HEK293 (cell line): Measurements from ENCODE around the gene NCOA7.
A peak's percentile ranks its signal among the peaks of the same experiment; 100 is the strongest.
"Not testable (repeated sequence)": the region's sequence is repeated elsewhere in the genome, so short reads cannot be mapped to it uniquely, and the experiment has no call there.

Experiments used
- CTCF ChIA-PET: fragments of 350-600 bp; formaldehyde crosslinking; extraction: SDS; loops from one replicate; lab custom pipeline; 2021; ENCODE audit warnings: antibody characterized with exemption; lab: Yijun Ruan, JAX
- POLR2A ChIA-PET: fragments of 300-600 bp; formaldehyde crosslinking; extraction: SDS; loops from one replicate; lab custom pipeline; 2020; ENCODE audit warnings: antibody characterized with exemption, inconsistent platforms; lab: Yijun Ruan, JAX
- H3K27ac ChIP-seq: fragments of 200-500 bp; sonication (Bioruptor generic); 2 replicates; pipeline ENCODE4 v1.5.1; 2014; ENCODE audit warnings: low read depth, low read length, control low read depth, inconsistent platforms; ENCODE audit errors: extremely low read depth
- H3K36me3 ChIP-seq, 2 experiments: fragments of 200-500 bp in 1 of 2; sonication (Bioruptor generic) in 1 of 2; 1 replicate in 1 of 2; 2 replicates in 1 of 2; pipeline ENCODE4 v1.5.1; 2014 to 2017; ENCODE audit warnings: inconsistent platforms in 2 of 2, low read length in 2 of 2; ENCODE audit not compliant: control insufficient read depth in 2 of 2, insufficient read depth in 1 of 2
- H3K4me1 ChIP-seq: fragments of 200-500 bp; sonication (Bioruptor generic); 2 replicates; pipeline ENCODE4 v1.5.1; 2014; ENCODE audit warnings: mild to moderate bottlenecking, low read length, inconsistent platforms; ENCODE audit not compliant: control insufficient read depth, insufficient read depth
- H3K4me3 ChIP-seq: 2 replicates; pipeline ENCODE4 v1.5.1; 2011; ENCODE audit warnings: low read depth, mild to moderate bottlenecking, control low read depth, low read length, moderate library complexity
- H3K9me3 ChIP-seq: fragments of 200-500 bp; sonication (Bioruptor generic); 2 replicates; pipeline ENCODE4 v1.5.1; 2014; ENCODE audit warnings: low read depth, low read length, inconsistent platforms; ENCODE audit not compliant: control insufficient read depth, insufficient read depth
- ATF2 ChIP-seq: fragments of 450-650 bp; formaldehyde crosslinking; IDR thresholded peaks from 2 replicates; pipeline ENCODE4 v1.5.1; 2016; ENCODE audit warnings: missing biosample characterization, missing genetic modification characterization, low read depth
- KLF8 ChIP-seq: fragments of 450-650 bp; formaldehyde crosslinking; IDR thresholded peaks from 2 replicates; pipeline ENCODE4 v1.5.1; 2016; ENCODE audit warnings: missing biosample characterization, missing genetic modification characterization
- SCRT2 ChIP-seq: fragments of 450-650 bp; formaldehyde crosslinking; IDR thresholded peaks from 2 replicates; pipeline ENCODE4 v1.5.1; 2016; ENCODE audit warnings: missing biosample characterization, missing genetic modification characterization
- SP7 ChIP-seq: fragments of 450-650 bp; formaldehyde crosslinking; IDR thresholded peaks from 2 replicates; pipeline ENCODE4 v1.5.1; 2016; ENCODE audit warnings: missing biosample characterization, missing genetic modification characterization
- TCF7L2 ChIP-seq: IDR thresholded peaks from 2 replicates; pipeline ENCODE4 v1.6.1; 2011; ENCODE audit warnings: low read depth, mild to moderate bottlenecking, inconsistent platforms, low read length, moderate library complexity, borderline replicate concordance
- TSHZ1 ChIP-seq: fragments of 450-650 bp; formaldehyde crosslinking; IDR thresholded peaks from 2 replicates; pipeline ENCODE4 v1.5.1; 2016; ENCODE audit warnings: missing biosample characterization, missing genetic modification characterization, borderline replicate concordance
- ZBTB20 ChIP-seq: fragments of 450-650 bp; formaldehyde crosslinking; IDR thresholded peaks from 2 replicates; pipeline ENCODE4 v1.5.1; 2016; ENCODE audit warnings: missing biosample characterization, missing genetic modification characterization
- ZBTB21 ChIP-seq: fragments of 450-650 bp; formaldehyde crosslinking; IDR thresholded peaks from 2 replicates; pipeline ENCODE4 v1.5.1; 2017; ENCODE audit warnings: missing biosample characterization, missing genetic modification characterization
- ZEB2 ChIP-seq: fragments of 450-650 bp; formaldehyde crosslinking; IDR thresholded peaks from 2 replicates; pipeline ENCODE4 v1.5.1; 2016; ENCODE audit warnings: missing biosample characterization, missing genetic modification characterization
- ZNF121 ChIP-seq: fragments of 450-650 bp; formaldehyde crosslinking; IDR thresholded peaks from 2 replicates; pipeline ENCODE4 v1.5.1; 2016; ENCODE audit warnings: missing biosample characterization, missing genetic modification characterization
- ZNF211 ChIP-seq: fragments of 450-650 bp; formaldehyde crosslinking; IDR thresholded peaks from 2 replicates; pipeline ENCODE4 v1.5.1; 2016; ENCODE audit warnings: low read depth, missing biosample characterization, missing genetic modification characterization
- ZNF37A ChIP-seq: fragments of 450-650 bp; IDR thresholded peaks from 2 replicates; pipeline ENCODE4 v1.5.1; 2018; ENCODE audit warnings: missing biosample characterization, missing genetic modification characterization
- ZNF404 ChIP-seq: fragments of 450-650 bp; formaldehyde crosslinking; IDR thresholded peaks from 2 replicates; pipeline ENCODE4 v1.5.1; 2017; ENCODE audit warnings: missing biosample characterization, missing genetic modification characterization
- ZNF423 ChIP-seq: fragments of 450-650 bp; formaldehyde crosslinking; IDR thresholded peaks from 2 replicates; pipeline ENCODE4 v1.5.1; 2016; ENCODE audit warnings: missing biosample characterization, missing genetic modification characterization
- ZNF560 ChIP-seq: fragments of 450-650 bp; formaldehyde crosslinking; IDR thresholded peaks from 2 replicates; pipeline ENCODE4 v1.5.1; 2017; ENCODE audit warnings: missing biosample characterization, missing genetic modification characterization, borderline replicate concordance
- ZNF580 ChIP-seq: fragments of 450-650 bp; formaldehyde crosslinking; IDR thresholded peaks from 2 replicates; pipeline ENCODE4 v1.5.1; 2016; ENCODE audit warnings: missing biosample characterization, missing genetic modification characterization
- ZNF629 ChIP-seq: fragments of 450-650 bp; formaldehyde crosslinking; IDR thresholded peaks from 2 replicates; pipeline ENCODE4 v1.5.1; 2017; ENCODE audit warnings: missing biosample characterization, missing genetic modification characterization
- ZNF645 ChIP-seq: fragments of 450-650 bp; formaldehyde crosslinking; IDR thresholded peaks from 2 replicates; pipeline ENCODE4; 2016; ENCODE audit warnings: missing biosample characterization, missing genetic modification characterization
- ZNF654 ChIP-seq: fragments of 450-650 bp; formaldehyde crosslinking; IDR thresholded peaks from 2 replicates; pipeline ENCODE4 v1.5.1; 2016; ENCODE audit warnings: low read depth, missing biosample characterization, missing genetic modification characterization
- ZNF660 ChIP-seq: fragments of 450-650 bp; IDR thresholded peaks from 2 replicates; pipeline ENCODE4 v1.5.1; 2018; ENCODE audit warnings: missing biosample characterization, mild to moderate bottlenecking, missing genetic modification characterization
- ZNF792 ChIP-seq: fragments of 450-650 bp; formaldehyde crosslinking; IDR thresholded peaks from 2 replicates; pipeline ENCODE4 v1.5.1; 2016; ENCODE audit warnings: missing biosample characterization, missing genetic modification characterization

Gene NCOA7

GRCh38 chr6:125972478-125972877, 181.7 kb downstream of the NCOA7 start:
- H3K4me3 ChIP-seq, H3K9me3 ChIP-seq, H3K27ac ChIP-seq, POLR2A ChIA-PET, H3K4me1 ChIP-seq: not testable (repeated sequence)
- CTCF ChIA-PET, result interaction anchor here (0.6 to 3.6 kb wide), 6 partner anchors 9 to 1119 kb away, joined by 3 to 59 read pairs (median 10); partner anchors contain the start of gene NCOA7
- TF ChIP-seq ZNF121 (tag by site-specific recombination), result peak; percentile 69; the same call in 1 of the 2 replicates
- peaks cover 35 to 50% of the 10 kb centered on the region in 2 experiments for H3K36me3 ChIP-seq

GRCh38 chr6:125974214-125974866, 183.6 kb downstream of the NCOA7 start:
- no peaks in the 10 kb centered on the region for H3K4me1 ChIP-seq
- TF ChIP-seq ZNF37A (tag by site-specific recombination), result no peak
- peak; percentile 56; the same call in 1 of the 2 replicates for TF ChIP-seq ZEB2 (tag by site-specific recombination)
- peak; percentile 96 for TF ChIP-seq ATF2 (tag by site-specific recombination)
- TF ChIP-seq ZNF654, result peak; percentile 86
- TF ChIP-seq SP7 (tag by site-specific recombination), result peak; percentile 43; the same call in 1 of the 2 replicates
- peak; percentile 70 for TF ChIP-seq ZBTB21 (tag by site-specific recombination)
- TF ChIP-seq ZNF629 (tag by site-specific recombination), result peak; percentile 93
- TF ChIP-seq KLF8 (tag by site-specific recombination), result no peak
- no peak for TF ChIP-seq ZBTB20 (tag by site-specific recombination)
- TF ChIP-seq ZNF645 (tag by site-specific recombination), result no peak
- TF ChIP-seq SCRT2 (tag by site-specific recombination), result peak; percentile 22; the same call in 1 of the 2 replicates
- no peak for TF ChIP-seq TSHZ1 (tag by site-specific recombination)
- TF ChIP-seq ZNF404 (tag by site-specific recombination), result no peak
- TF ChIP-seq ZNF660 (tag by site-specific recombination), result peak; percentile 43; the same call in 1 of the 2 replicates
- TF ChIP-seq ZNF211 (tag by site-specific recombination), result no peak
- TF ChIP-seq TCF7L2, result no peak
- no peak for TF ChIP-seq ZNF792 (tag by site-specific recombination)
- TF ChIP-seq ZNF580 (tag by site-specific recombination), result no peak
- no peak for TF ChIP-seq ZNF423 (tag by site-specific recombination)
- TF ChIP-seq ZNF560 (tag by site-specific recombination), result no peak
- ChIA-PET POLR2A (interaction anchor here (0.7 to 1.1 kb wide), 3 partner anchors 12 to 193 kb away, joined by 3 read pairs; partner anchors contain the start of gene TRMT11), CTCF (interaction anchor here (0.5 to 4.4 kb wide), 50 partner anchors 11 to 1160 kb away, joined by 3 to 59 read pairs (median 5); partner anchors contain the start of genes HINT3, NCOA7 and TRMT11)
- H3K4me3 ChIP-seq, result no peak overlapping the region
- H3K36me3 ChIP-seq, result peaks cover 27 to 35% of the 10 kb centered on the region in 2 experiments
- H3K9me3 ChIP-seq, result no peaks in the 10 kb centered on the region
- no peak overlapping the region for H3K27ac ChIP-seq
